ENCODE measurements around the gene XRCC3.

The XRCC3 gene

GRCh38 chr14:103690332-103690731, 24.9 kb downstream of the XRCC3 start:
- DNase-seq: no peak

DNA sequence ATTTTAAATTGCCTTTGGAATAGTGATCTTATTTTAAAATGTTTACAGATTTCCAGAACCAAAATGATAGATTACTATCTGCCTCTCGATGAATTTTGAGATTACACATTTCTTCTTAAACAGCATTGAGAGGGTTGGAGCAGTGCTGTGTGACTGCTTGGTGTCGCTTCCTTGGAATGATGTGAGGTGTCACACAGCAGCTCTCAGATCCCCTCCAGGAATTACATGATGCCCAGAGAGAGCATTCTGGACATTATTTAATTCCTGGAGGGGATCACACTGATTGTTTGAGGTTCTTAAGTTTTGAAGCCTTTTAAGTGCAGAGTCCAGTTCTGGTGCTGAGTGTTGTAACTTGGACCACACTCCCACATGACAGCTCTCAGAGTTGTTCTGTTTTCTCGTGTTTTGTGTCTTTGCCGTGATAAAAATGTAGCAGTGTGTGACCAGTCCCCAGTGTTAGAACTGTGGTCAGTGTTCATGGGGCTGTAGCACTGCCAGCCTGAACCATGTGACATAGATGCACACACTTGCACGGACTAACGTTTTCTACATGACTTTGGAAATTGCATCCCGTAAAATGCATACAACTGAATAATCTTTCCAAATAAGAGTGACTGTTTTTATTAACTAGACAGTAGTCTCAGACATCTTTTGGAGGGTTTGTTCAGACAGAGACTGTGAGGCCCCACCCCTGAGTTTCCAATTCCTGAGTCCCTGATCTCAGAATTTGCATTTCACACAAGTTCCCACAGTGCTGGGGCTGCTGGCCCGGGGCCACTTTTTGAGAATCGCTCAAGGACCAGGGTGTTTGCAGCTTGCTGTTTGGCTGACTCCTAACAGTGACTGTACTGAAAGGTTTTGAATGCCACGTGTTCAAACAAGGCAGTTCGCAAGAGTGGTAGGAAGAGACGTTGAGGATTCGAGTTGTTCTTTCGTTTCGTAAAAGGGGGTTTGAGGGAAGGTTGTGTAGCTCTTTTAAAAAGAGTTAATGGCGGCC, 26.0 kb downstream of the XRCC3 start:
- DNase-seq: no peak

DNA sequence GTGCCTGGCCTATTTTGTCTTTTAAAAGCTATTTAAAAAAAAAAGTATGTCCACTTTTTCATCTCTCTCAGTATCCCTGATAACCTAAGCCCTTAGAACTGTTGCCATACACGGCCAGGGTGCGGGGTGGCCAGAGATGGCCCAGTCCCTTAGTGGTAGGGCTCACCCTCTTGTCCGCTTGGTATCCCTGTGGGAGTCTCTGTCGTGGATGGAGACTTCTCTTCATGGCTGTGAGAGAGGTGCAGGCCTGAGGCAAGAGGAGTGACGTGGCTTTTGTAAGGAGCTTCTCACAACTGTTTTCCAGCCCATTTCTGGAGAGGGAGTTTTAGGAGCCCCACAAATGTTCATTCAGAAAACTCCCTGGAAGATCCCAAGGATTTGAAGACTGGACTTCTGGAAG, 26.8 kb downstream of the XRCC3 start:
- no peak for DNase-seq

- DNase-seq: no peak
Measured at GRCh38 chr14:103687712-103688111, 27.5 kb downstream of the XRCC3 start.

- no peak for DNase-seq
Measured at GRCh38 chr14:103686831-103687485, 28.3 kb downstream of the XRCC3 start.

GRCh38 chr14:103685276-103686211, 29.7 kb downstream of the XRCC3 start:
- DNase-seq: no peak

DNA sequence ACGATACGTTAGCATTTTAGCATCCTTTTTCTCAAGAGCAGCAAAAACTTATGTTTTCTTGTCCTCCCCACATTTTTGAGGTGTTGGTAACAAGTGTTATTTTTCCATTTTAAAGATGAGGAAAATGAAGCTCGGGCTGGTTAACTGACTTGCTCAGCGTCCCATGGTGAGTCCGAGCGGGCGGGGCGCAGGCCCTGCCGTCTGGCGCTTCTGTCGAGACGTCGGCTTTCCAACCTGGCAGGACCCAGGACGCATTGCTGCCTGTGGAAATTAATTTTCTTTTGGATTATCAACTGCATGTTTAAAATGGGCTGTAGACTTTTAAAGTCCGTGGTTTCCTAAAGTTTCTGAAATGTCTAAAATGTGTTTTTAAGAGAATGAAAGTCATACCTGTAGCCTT, 30.4 kb downstream of the XRCC3 start:
- no peak for DNase-seq

GRCh38 chr14:103684471-103684870, 30.8 kb downstream of the XRCC3 start:
- DNase-seq: no peak

- no peak for DNase-seq
Measured at GRCh38 chr14:103683139-103683538, 32.1 kb downstream of the XRCC3 start.

DNA sequence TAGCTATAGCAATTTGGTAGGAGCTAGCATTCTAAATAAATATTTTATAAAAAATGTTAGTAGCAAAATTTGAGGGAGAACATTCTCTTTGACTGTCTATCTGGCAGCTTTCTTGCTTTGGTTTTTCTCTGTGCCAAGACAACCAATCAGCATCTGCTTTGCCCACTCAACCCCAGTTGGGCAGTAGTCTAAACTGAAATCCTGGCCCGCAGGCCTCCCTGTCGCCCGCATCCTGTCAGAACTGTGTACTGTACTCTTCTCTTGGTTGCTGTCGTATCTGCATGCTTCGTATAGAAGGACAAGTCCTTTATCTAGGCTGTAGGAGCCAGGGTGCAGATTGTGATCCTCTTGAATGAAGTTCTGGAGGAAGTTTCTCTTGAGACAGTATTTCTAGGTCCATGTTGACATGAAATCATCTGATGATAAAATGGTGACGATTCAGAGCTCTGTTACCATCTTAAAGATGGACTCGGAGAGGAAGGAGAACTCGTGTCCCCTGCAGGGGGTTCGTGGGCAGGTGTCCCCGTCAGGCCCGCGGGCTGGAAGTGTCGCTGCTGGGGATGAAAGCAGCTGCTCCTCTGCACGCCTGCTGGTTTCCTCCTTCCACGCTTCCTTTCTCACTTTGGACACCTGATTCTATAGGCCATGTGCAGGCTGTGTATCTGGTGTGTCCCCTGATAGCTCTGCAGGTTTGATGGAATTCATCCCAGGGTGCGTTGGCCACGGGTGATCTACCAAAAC, 34.6 kb downstream of the XRCC3 start:
- DNase-seq: no peak

GRCh38 chr14:103679351-103679750, 35.9 kb downstream of the XRCC3 start:
- DNase-seq: peak; percentile 47

GRCh38 chr14:103676881-103677675, 38.2 kb downstream of the XRCC3 start:
- no peak for DNase-seq

GRCh38 chr14:103675957-103676356, 39.3 kb downstream of the XRCC3 start:
- DNase-seq: no peak

DNA sequence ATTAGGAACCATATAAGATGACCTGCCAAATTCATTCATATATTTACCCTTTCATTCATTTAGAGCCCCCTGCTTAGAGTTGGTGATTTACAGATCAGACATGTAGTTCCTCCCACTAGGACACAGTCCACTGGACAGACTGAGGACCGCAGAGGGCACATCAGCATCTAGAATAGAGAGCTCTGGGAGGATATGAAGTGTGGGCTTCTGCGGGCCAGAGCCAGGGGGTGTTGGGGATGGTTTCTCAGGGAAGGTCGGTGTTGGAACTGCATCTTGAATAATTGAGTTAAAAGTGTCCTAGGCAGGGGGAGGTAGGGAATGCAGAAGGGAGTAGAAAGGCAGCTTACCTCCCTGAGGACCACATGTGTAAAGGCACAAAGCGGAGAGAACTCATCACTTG, 43.3 kb downstream of the XRCC3 start:
- DNase-seq: no peak

- DNase-seq: no peak
Measured at GRCh38 chr14:103669370-103669769, 45.9 kb downstream of the XRCC3 start.

- DNase-seq: no peak
Measured at GRCh38 chr14:103668117-103668516, 47.1 kb downstream of the XRCC3 start.

- DNase-seq: peak; percentile 30
Measured at GRCh38 chr14:103667671-103668070, 47.6 kb downstream of the XRCC3 start.

- DNase-seq: no peak
Measured at GRCh38 chr14:103663506-103663905, 51.7 kb downstream of the XRCC3 start.

GRCh38 chr14:103662591-103662990, 52.7 kb downstream of the XRCC3 start:
- DNase-seq: no peak

DNA sequence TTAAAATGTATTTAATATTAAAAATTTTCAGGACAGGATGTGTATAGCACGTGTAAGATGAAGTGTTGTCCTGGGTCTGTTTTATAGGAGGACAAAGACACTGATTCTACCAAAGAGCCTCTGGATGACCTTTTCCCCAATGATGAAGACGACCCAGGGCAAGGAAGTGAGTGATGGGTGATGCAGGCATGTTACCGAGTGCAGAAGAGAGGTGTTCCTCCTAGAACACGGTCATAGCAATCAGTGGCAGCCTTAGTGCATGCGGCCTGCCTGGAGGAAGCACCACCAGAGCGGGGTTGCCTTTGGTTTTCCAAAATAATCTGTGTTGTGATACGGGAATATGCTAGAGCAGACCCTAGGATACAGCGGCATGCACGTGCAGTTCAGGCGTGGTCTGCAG, 53.2 kb downstream of the XRCC3 start:
- no peak for DNase-seq

GRCh38 chr14:103659631-103660030, 55.6 kb downstream of the XRCC3 start:
- DNase-seq: no peak
